OCI-LY3 (cell line): Measurements from ENCODE around the gene NPRL2.
"Not testable (repeated sequence)": the region's sequence is repeated elsewhere in the genome, so short reads cannot be mapped to it uniquely, and the experiment has no call there.

Source experiments
- H2AFZ ChIP-seq: fragments of 200-600, 300-600 bp; shearing (Covaris generic); 2 replicates; pipeline ENCODE4 v1.6.0; 2014; ENCODE audit warnings: antibody characterized with exemption, low read depth, low read length
- H3K27ac ChIP-seq: fragments of 200-600, 300-600 bp; sonication (generic); 2 replicates; pipeline ENCODE4 v1.5.1; 2014; ENCODE audit warnings: mild to moderate bottlenecking, low read length, moderate library complexity, mixed read lengths
- H3K27me3 ChIP-seq: fragments of 200-600, 300-600 bp; sonication (generic); 2 replicates; pipeline ENCODE4 v1.6.1; 2014; ENCODE audit warnings: low read depth, low read length, mixed read lengths
- H3K36me3 ChIP-seq: fragments of 200-600, 300-600 bp; sonication (generic); replicated peaks from 2 replicates; pipeline ENCODE3; 2014; ENCODE audit warnings: low read depth, low read length, mixed read lengths
- H3K4me1 ChIP-seq: fragments of 300-600, 200-600 bp; sonication (generic); 2 replicates; pipeline ENCODE4 v1.6.1; 2014; ENCODE audit warnings: low read length, mixed read lengths
- H3K4me2 ChIP-seq: fragments of 200-600, 300-600 bp; sonication (generic); 2 replicates; pipeline ENCODE4 v1.6.1; 2014; ENCODE audit warnings: low read length, mixed read lengths
- H3K4me3 ChIP-seq: fragments of 300-600, 200-600 bp; sonication (generic); 2 replicates; pipeline ENCODE4 v1.5.1; 2014; ENCODE audit warnings: antibody characterized with exemption, mild to moderate bottlenecking, low read length, moderate library complexity
- H3K79me2 ChIP-seq: fragments of 300-600, 200-600 bp; shearing (Covaris generic); 2 replicates; pipeline ENCODE4 v1.6.1; 2014; ENCODE audit warnings: mild to moderate bottlenecking, low read length, mixed read lengths
- H3K9ac ChIP-seq: fragments of 300-600, 200-600 bp; shearing (Covaris generic); 2 replicates; pipeline ENCODE4 v1.6.0; 2014; ENCODE audit warnings: mild to moderate bottlenecking, low read length, moderate library complexity
- H3K9me3 ChIP-seq: fragments of 200-600, 300-600 bp; shearing (Covaris generic); 2 replicates; pipeline ENCODE4 v1.6.1; 2014; ENCODE audit warnings: low read length, mixed read lengths; ENCODE audit not compliant: insufficient read depth
- H4K20me1 ChIP-seq: fragments of 200-600, 300-600 bp; sonication (generic); 2 replicates; pipeline ENCODE4 v1.6.1; 2016; ENCODE audit warnings: low read length, mixed read lengths; ENCODE audit not compliant: insufficient read depth
- EZH2phosphoT487 ChIP-seq: fragments of 200-600 bp; shearing (Covaris generic); IDR thresholded peaks from 2 replicates; pipeline ENCODE4 v1.6.1; 2018; ENCODE audit warnings: antibody characterized with exemption, mixed run types, low read depth
- TF ChIP-seq, protein P1 (sequence below): fragments of 200-600, 300-600 bp; sonication (generic); IDR thresholded peaks from 2 replicates; pipeline ENCODE4 v1.5.1; 2014; ENCODE audit warnings: antibody characterized with exemption, low read length, low read depth

Gene NPRL2

DNA sequence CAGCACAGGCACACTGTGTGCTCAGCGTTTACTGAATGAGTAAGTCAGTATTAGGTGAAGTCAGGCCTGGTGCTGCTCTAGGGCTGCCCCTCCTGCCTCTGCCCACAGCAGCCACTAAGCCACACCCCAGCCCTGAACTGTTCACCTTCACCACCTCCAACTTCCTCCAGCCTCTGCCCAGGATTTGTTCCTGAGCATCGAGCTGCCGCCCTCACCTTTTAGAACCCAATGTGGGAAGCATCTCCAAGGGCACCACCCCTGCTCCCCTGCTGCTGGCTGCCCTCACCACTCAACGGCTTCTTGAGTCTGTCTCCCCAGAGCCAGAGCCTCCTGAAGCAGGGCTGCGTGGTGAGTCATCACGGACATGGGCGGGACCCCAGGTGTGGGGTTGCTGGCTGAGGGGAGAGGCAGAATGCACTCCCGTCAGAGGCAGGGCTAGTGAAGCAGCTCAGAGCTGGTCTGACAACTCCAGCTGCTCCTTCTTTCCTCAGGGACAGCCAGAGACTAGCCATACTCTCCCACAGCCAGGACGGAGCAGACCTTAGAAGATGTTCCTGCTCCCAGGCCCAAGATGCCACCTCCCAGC lies 33.8 kb downstream of the NPRL2 start:
- Histone ChIP-seq H3K9ac (no peak overlapping the region), H3K4me1 (peaks cover 16% of the 10 kb centered on the region), H3K79me2 (peaks cover 19% of the 10 kb centered on the region), H3K4me3 (no peak overlapping the region), H3K9me3 (no peaks in the 10 kb centered on the region), H4K20me1 (no peaks in the 10 kb centered on the region), H3K27me3 (no peaks in the 10 kb centered on the region), H3K4me2 (no peak overlapping the region), H2AFZ (no peak overlapping the region), H3K27ac (no peak overlapping the region), H3K36me3 (peaks cover 21% of the 10 kb centered on the region)
- TF ChIP-seq EZH2phosphoT487 = no peak
- TF ChIP-seq, protein P1, sequence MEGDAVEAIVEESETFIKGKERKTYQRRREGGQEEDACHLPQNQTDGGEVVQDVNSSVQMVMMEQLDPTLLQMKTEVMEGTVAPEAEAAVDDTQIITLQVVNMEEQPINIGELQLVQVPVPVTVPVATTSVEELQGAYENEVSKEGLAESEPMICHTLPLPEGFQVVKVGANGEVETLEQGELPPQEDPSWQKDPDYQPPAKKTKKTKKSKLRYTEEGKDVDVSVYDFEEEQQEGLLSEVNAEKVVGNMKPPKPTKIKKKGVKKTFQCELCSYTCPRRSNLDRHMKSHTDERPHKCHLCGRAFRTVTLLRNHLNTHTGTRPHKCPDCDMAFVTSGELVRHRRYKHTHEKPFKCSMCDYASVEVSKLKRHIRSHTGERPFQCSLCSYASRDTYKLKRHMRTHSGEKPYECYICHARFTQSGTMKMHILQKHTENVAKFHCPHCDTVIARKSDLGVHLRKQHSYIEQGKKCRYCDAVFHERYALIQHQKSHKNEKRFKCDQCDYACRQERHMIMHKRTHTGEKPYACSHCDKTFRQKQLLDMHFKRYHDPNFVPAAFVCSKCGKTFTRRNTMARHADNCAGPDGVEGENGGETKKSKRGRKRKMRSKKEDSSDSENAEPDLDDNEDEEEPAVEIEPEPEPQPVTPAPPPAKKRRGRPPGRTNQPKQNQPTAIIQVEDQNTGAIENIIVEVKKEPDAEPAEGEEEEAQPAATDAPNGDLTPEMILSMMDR = no peak

DNA sequence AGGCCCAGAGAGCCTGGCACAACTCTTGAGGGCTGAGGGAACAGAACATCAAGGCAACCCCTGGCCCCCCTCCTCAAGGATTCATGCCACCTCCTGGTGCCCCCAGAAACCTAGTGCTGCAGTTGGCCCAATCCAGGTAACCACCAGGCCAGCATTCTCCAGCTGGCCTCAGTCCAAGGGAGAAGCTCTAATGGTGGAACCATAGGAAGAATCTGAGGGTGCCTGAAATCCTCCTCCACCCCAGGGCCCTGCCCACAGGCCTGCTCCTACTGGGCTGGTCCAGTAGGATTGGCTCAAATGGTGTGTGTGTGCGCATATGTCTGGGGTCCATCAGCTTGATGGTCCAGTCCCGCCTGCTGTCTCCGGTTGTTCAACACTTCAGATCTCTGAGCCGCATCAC lies 35.8 kb downstream of the NPRL2 start:
- no peak overlapping the region for H3K4me3 ChIP-seq
- no peaks in the 10 kb centered on the region for H4K20me1 ChIP-seq
- H3K27ac ChIP-seq = no peak overlapping the region
- no peak overlapping the region for H3K9ac ChIP-seq
- H2AFZ ChIP-seq = no peak overlapping the region
- no peaks in the 10 kb centered on the region for H3K27me3 ChIP-seq
- peaks cover 7% of the 10 kb centered on the region for H3K79me2 ChIP-seq
- peaks cover 21% of the 10 kb centered on the region for H3K36me3 ChIP-seq
- H3K4me1 ChIP-seq = peaks cover 9% of the 10 kb centered on the region
- H3K9me3 ChIP-seq = peaks cover under 1% of the 10 kb centered on the region; the same call in 1 of the 2 replicates
- TF ChIP-seq EZH2phosphoT487 = no peak
- TF ChIP-seq, protein P1 = no peak
- no peak overlapping the region for H3K4me2 ChIP-seq

DNA sequence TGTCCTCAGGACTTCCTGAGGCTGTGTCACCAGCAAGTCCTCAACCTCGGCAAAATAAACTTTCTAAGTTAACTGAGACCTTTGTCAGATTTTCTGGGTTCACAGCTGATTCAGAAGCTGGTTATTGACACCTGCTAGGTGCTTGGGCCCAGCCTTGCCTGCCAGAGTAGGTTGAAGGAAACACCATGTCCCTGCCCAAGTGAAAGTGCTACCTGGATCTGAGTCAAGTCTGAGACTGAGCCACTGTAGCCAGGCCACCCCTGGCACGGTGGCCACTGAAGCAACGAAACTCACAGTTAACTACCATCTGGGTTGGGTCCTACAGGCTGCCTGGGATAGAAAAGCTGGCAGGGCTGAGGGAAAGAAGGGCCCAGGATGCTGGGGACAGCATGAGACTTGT lies 36.2 kb downstream of the NPRL2 start:
- peaks cover 5% of the 10 kb centered on the region for H3K9me3 ChIP-seq
- H3K9ac ChIP-seq = no peak overlapping the region
- H3K27me3 ChIP-seq = no peaks in the 10 kb centered on the region
- H4K20me1 ChIP-seq = no peaks in the 10 kb centered on the region
- peaks cover 9% of the 10 kb centered on the region; the same call in 1 of the 2 replicates for H3K4me1 ChIP-seq
- peaks cover 23% of the 10 kb centered on the region for H3K36me3 ChIP-seq
- H2AFZ ChIP-seq = no peak overlapping the region
- TF ChIP-seq EZH2phosphoT487 = no peak
- TF ChIP-seq, protein P1 = no peak
- no peak overlapping the region for H3K4me2 ChIP-seq
- H3K4me3 ChIP-seq = no peak overlapping the region
- H3K27ac ChIP-seq = no peak overlapping the region
- H3K79me2 ChIP-seq = peaks cover 3% of the 10 kb centered on the region; the same call in 1 of the 2 replicates

DNA sequence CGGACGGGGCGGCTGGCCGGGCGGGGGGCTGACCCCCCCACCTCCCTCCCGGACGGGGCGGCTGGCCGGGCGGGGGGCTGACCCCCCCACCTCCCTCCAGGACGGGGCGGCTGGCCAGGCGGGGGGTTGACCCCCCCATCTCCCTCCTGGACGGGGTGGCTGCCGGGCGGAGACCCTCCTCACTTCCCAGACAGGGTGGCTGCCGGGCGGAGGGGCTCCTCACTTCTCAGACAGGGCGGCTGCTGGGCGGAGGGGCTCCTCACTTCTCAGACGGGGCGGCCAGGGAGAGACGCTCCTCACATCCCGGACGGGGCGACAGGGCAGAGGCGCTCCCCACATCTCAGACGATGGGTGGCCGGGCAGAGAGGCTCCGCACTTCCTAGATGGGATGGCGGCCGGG lies 38.5 kb downstream of the NPRL2 start:
- not testable (repeated sequence) for H3K9ac ChIP-seq, H3K27me3 ChIP-seq, H2AFZ ChIP-seq, H3K4me2 ChIP-seq, H3K4me3 ChIP-seq, H3K9me3 ChIP-seq, H3K27ac ChIP-seq, H3K79me2 ChIP-seq, H3K4me1 ChIP-seq, H4K20me1 ChIP-seq
- H3K36me3 ChIP-seq = peaks cover 11% of the 10 kb centered on the region
